Spleen (tissue), 11 donors: ENCODE data around the gene PFKL. TPM values are rescaled to one million over a fixed set of nuclear protein-coding genes. Genes with fewer than 3 reads are reported as not detected.
A peak's percentile ranks its signal among the peaks of the same experiment; 100 is the strongest.

Experiments used
- DNase-seq: peaks from one replicate; pipeline ENCODE4 v3.0.0-alpha.2; 2020
- H3K27ac ChIP-seq, 8 donors: fragments of 200-600 bp; sonication (generic) in 7 of 8; 1 replicate in 4 of 8; 2 replicates in 4 of 8; pipeline versions ENCODE4 v1.5.0 to v1.8.0; 2016 to 2021; ENCODE audit warnings: inconsistent platforms in 4 of 8, mild to moderate bottlenecking in 4 of 8, moderate library complexity in 1 of 8
- H3K27me3 ChIP-seq, 7 donors: fragments of 200-600 bp; sonication (generic) in 6 of 7; replicated peaks in 1 of 7; 1 replicate in 4 of 7; 2 replicates in 3 of 7; pipeline versions ENCODE4 v1.5.0 to v1.8.0; 2016 to 2021; ENCODE audit warnings: inconsistent platforms in 3 of 7, mild to moderate bottlenecking in 1 of 7
- H3K36me3 ChIP-seq, 6 donors: fragments of 200-600 bp; sonication (generic) in 5 of 6; 1 replicate in 4 of 6; 2 replicates in 2 of 6; pipeline versions ENCODE4 v1.5.0 to v1.8.0; 2016 to 2021; ENCODE audit warnings: inconsistent platforms in 2 of 6
- H3K4me1 ChIP-seq, 6 donors: fragments of 200-600 bp; sonication (generic) in 5 of 6; 1 replicate in 3 of 6; 2 replicates in 3 of 6; pipeline versions ENCODE4 v1.5.0 to v1.8.0; 2016 to 2021; ENCODE audit warnings: inconsistent platforms in 3 of 6
- H3K4me3 ChIP-seq, 8 donors: fragments of 200-600 bp; sonication (generic) in 7 of 8; 1 replicate in 4 of 8; 2 replicates in 4 of 8; pipeline versions ENCODE4 v1.5.0 to v1.8.0; 2016 to 2021; ENCODE audit warnings: inconsistent platforms in 4 of 8, mild to moderate bottlenecking in 4 of 8, moderate library complexity in 2 of 8
- H3K9me3 ChIP-seq, 8 donors: fragments of 200-600 bp; sonication (generic) in 7 of 8; 1 replicate in 4 of 8; 2 replicates in 4 of 8; pipeline versions ENCODE4 v1.5.0 to v1.8.0; 2016 to 2021; ENCODE audit warnings: inconsistent platforms in 4 of 8
- POLR2A ChIP-seq, 3 donors: fragments of 450-650 bp; IDR thresholded peaks; one replicate each; pipeline ENCODE4 v1.5.1; 2017; ENCODE audit warnings: antibody characterized with exemption in 3 of 3, mild to moderate bottlenecking in 1 of 3
- POLR2AphosphoS5 ChIP-seq, 3 donors: sonication (generic); formaldehyde crosslinking; IDR thresholded peaks; one replicate each; pipeline ENCODE4 v1.5.1; 2017; ENCODE audit warnings: antibody characterized with exemption in 3 of 3
- WGBS, 5 donors: extraction: QIAGEN DNeasy Blood & Tissue Kit in 3 of 5; methylation state at CpG; one replicate each; pipeline versions ENCODE4 v1.1.5 to v1.1.7; 2013 to 2018; 5-methylcytosine and 5-hydroxymethylcytosine counted together
- intact Hi-C: fragments of 100-400 bp; cut with DNase I; formaldehyde crosslinking; loops from one replicate; pipeline ENCODE4 v1.15.0; 2023; ENCODE audit warnings: low total_unique reads
- polyA plus RNA-seq, 3 donors: library from polyadenylated mRNA; stranded (reverse); fragments of 200-250 nt; gene quantifications; one replicate each; pipeline ENCODE4 v1.2.1, GENCODE V29; 2013
- total RNA-seq, 7 donors: library from RNA; depleted of rRNA in 3 of 7; stranded (reverse); fragments of >200 nt in 3 of 7; fragmentation: NEBNext Ultra II Directional in 4 of 7; extraction: Animal tissue kit (Norgen Biotek cat#: 25700) in 4 of 7; gene quantifications; one replicate each; pipeline versions ENCODE4 v1.1.0 to v1.2.1, GENCODE V29; 2016 to 2021
- TF ChIP-seq, protein P1 (sequence below), 11 experiments: fragments of 200-600 bp in 7 of 11; fragments of 450-650 bp in 4 of 11; sonication (generic) in 4 of 11; IDR thresholded peaks in 8 of 11; conservative IDR thresholded peaks in 3 of 11; 1 replicate in 7 of 11; 2 replicates in 4 of 11; pipeline versions ENCODE4 v1.4.0 to v1.8.0; 2016 to 2021; ENCODE audit warnings: antibody characterized with exemption in 11 of 11, inconsistent platforms in 4 of 11, mild to moderate bottlenecking in 1 of 11
- donor health status: healthy with polysubstance abuse.
- donor health status: DM: no; HTN: no; CAD: no; lungs with moderate emphysema.
- donor health status: DM: no; HTN: no; CAD: no.
- donor health status: Bipolar disorder and iron deficiency.
- donor health status: healthy.
- donor health status: DM: no; HTN: no; CAD: no.
- donor health status: DM: yes; HTN: yes; CAD: no.

The PFKL gene
- total and polyA plus RNA-seq, 10 donors, result 65.9 to 145 (median 112) TPM

DNA sequence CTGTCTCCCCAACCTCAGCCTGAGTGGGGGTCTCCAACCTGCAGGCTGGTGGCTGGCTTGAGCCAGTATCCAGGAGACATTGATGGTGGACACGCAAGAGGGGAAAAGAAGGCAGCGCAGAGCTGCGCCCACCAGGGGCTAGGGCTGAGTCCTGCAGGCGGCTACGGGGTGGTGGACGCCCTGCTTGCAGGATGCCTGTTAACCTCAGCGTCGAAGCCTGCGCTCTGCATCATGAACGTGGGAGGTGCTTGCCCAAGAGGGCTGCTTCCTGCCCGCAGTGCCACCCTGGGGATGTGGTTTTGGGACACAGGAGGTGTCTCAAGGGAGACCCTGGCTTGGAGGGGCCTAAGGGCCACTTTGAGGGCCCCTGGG lies 27.7 kb downstream of the PFKL start:
- Histone ChIP-seq H3K9me3 (no peaks in the 10 kb centered on the region), H3K27ac (no peak overlapping the region), H3K27me3 (no peaks in the 10 kb centered on the region), H3K4me1 (peaks cover 0 to 11% (median 0%) of the 10 kb centered on the region in 6 donors), H3K4me3 (no peak overlapping the region), H3K36me3 (peaks cover 0 to 92% (median 62%) of the 10 kb centered on the region in 6 donors)
- TF ChIP-seq POLR2AphosphoS5 (IDR thresholded peaks at IDR 0.05) (peak; percentile 17 to 59 (median 46)), POLR2A (IDR thresholded peaks at IDR 0.05) (no peak)
- intact Hi-C loops, result no loop called here
- 55 to 83% (median 75%) methylated on average over 10 to 11 of the region's 11 CpGs for WGBS, 5 donors
- DNase-seq, result no peak

DNA sequence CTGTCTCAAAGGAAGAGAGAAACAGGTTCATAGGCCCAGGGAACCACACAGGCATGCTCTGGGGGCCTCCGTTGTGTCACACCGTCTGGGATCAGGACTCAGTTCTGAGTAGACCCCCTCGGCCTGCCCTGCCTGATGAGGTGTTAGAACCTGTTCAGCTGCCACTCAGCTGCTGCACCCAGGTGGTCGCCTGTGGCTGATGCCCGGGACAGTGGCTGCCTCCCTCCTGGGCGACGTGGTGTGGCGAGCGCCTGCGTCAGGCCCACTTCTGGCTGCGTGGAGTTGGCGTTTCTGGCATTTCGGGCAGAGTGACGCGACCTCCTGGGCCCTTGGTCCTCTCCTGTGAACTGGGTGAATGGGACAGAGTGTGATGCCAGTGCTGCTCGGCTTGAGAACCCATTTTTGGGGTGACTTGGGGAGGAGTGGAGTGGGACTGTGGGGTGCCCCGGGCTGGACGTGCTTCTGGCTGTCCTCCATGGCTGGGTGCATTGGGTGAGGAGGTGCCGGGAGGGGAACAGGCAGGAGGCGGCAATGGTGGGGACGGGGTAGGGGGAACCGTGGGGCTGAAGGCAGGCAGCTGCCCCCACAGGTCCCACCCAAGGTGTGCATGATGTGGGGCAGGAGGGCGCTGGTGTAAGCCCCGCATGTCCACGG lies 28.5 kb downstream of the PFKL start:
- WGBS, 5 donors, result 78 to 89% (median 86%) methylated on average over 16 to 25 of the region's 25 CpGs
- no peak for DNase-seq
- TF ChIP-seq POLR2A (IDR thresholded peaks at IDR 0.05) (no peak), POLR2AphosphoS5 (IDR thresholded peaks at IDR 0.05) (peak in 2 of 3 donors; percentile 13 to 59)
- TF ChIP-seq, protein P1, sequence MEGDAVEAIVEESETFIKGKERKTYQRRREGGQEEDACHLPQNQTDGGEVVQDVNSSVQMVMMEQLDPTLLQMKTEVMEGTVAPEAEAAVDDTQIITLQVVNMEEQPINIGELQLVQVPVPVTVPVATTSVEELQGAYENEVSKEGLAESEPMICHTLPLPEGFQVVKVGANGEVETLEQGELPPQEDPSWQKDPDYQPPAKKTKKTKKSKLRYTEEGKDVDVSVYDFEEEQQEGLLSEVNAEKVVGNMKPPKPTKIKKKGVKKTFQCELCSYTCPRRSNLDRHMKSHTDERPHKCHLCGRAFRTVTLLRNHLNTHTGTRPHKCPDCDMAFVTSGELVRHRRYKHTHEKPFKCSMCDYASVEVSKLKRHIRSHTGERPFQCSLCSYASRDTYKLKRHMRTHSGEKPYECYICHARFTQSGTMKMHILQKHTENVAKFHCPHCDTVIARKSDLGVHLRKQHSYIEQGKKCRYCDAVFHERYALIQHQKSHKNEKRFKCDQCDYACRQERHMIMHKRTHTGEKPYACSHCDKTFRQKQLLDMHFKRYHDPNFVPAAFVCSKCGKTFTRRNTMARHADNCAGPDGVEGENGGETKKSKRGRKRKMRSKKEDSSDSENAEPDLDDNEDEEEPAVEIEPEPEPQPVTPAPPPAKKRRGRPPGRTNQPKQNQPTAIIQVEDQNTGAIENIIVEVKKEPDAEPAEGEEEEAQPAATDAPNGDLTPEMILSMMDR (IDR thresholded peaks at IDR 0.05 in 8 of 11, conservative IDR thresholded peaks at IDR 0.05 in 3 of 11), result no peak
- Histone ChIP-seq H3K36me3 (peaks cover 0 to 91% (median 58%) of the 10 kb centered on the region in 6 donors), H3K27me3 (no peaks in the 10 kb centered on the region), H3K4me3 (no peak overlapping the region), H3K4me1 (peaks cover 0 to 11% (median 0%) of the 10 kb centered on the region in 6 donors), H3K27ac (no peak overlapping the region), H3K9me3 (no peaks in the 10 kb centered on the region)
- intact Hi-C loops, result no loop called here

DNA sequence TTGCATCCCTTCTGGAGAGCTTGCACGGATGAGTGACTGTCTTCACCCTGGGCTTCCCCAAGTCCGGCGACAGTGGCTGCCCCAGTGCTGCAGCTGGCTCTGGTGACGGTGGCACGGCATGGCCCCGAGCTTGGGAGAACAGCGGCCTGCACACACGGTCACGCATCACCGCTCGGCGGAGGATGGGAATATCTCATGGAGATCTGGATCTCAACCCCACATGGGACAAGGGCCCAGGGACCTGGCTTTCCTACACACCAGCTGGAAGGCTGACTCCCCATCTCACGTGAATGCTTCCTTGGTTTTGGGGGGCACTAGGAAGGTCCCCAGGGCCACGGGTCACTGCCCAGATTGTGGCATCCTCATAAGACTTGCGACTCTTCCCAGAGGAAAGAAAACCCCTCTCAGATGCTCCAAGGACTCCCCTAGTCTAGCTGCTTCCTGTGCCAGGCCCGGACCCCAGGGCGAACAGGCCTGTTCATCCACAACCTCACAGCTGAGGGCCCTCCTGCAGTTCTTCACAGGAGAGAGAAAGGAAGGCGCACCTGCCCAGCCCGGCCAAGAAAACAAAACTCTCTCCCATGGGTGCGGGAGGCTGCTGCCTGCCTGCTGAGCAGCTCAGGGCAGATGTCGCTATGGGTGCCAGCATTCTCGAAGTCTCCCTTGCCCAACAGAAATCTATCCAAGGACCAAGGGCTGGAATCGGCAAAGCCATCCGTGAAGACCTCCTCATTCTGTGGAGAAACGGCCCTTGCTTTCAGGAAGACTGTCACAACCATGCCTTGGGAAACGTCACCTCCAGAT lies 29.4 kb downstream of the PFKL start:
- H3K27me3 ChIP-seq, result no peaks in the 10 kb centered on the region
- H3K36me3 ChIP-seq, result peaks cover 0 to 83% (median 49%) of the 10 kb centered on the region in 6 donors
- 68 to 88% (median 79%) methylated on average over 11 to 26 of the region's 26 CpGs for WGBS, 5 donors
- TF ChIP-seq POLR2AphosphoS5 (IDR thresholded peaks at IDR 0.05) (peak; percentile 32 to 80 (median 55)), POLR2A (IDR thresholded peaks at IDR 0.05) (no peak)
- no peak for DNase-seq
- no peaks in the 10 kb centered on the region for H3K9me3 ChIP-seq
- intact Hi-C loops, result no loop called here
- no peak overlapping the region for H3K4me3 ChIP-seq
- H3K27ac ChIP-seq, result no peak overlapping the region
- peaks cover 0 to 11% (median 0%) of the 10 kb centered on the region in 6 donors for H3K4me1 ChIP-seq

DNA sequence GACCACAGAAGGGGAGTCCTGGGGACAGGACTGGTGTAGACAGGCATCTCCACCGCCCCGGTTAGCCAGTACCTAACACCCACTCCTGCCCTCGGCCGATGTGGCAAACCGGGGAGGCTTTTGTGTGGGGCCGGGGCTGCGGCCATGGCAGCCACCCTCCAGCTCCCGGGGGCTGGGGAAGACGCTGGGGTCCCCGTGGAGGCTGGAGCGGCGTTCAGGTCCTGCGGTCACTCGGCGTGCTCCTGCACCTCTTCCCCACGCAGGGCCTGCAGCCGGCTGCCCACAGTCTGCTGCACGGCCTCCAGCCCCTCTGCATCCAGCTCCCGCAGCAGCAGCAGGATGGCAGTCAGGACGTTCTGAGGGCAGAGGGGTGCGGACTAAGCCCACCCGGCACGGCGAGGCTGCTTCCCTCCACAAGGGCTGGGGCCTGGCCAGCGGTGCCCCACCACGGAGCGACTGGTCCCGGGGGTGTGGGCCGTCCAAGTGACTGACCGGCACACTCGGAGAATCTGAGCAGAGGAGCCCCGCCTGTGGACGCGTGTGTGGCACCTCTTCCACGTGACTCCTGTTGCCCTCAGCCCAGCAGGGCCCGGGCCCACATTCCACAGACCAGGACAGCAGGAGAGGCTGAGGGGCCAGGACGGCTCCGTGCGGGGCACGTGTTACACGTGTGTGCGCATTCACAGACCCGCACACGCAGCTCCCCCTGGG lies 30.3 kb downstream of the PFKL start:
- Histone ChIP-seq H3K4me3 (no peak overlapping the region), H3K36me3 (peaks cover 0 to 83% (median 41%) of the 10 kb centered on the region in 6 donors), H3K9me3 (no peaks in the 10 kb centered on the region), H3K27ac (no peak overlapping the region), H3K27me3 (no peaks in the 10 kb centered on the region), H3K4me1 (peaks cover 0 to 11% (median 0%) of the 10 kb centered on the region in 6 donors)
- WGBS, 5 donors, result 87 to 92% (median 89%) methylated on average over 28 to 44 of the region's 44 CpGs
- TF ChIP-seq POLR2AphosphoS5 (IDR thresholded peaks at IDR 0.05) (peak in 2 of 3 donors; percentile 34 to 82), POLR2A (IDR thresholded peaks at IDR 0.05) (no peak)
- no peak for DNase-seq
- intact Hi-C loops, result loop anchor here (10.0 kb wide), 1 partner anchor 105 kb away; no protein-coding TSS in a partner anchor

DNA sequence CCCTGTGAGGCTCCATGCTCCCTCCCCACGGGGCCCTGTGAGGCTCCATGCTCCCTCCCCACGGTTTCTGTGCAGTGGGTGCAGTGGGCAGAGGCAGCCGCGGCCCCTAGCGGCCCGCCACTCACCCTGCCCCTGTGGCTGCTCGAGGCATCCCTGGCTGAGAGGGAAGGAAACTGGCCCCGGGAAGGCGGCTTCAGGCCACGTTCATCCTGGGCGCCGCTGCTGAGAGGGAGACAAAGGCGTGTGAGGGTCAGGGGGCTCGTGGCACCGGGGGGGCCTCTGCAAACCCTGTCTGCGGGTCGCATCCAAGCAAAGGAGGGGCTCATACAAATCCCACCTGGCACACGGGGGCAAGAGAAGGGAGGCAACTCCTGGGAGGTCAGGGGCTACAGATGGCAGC lies 30.8 kb downstream of the PFKL start:
- TF ChIP-seq POLR2A (IDR thresholded peaks at IDR 0.05) (no peak), POLR2AphosphoS5 (IDR thresholded peaks at IDR 0.05) (no peak)
- TF ChIP-seq, protein P1 (IDR thresholded peaks at IDR 0.05 in 8 of 11, conservative IDR thresholded peaks at IDR 0.05 in 3 of 11), result no peak
- H3K27ac ChIP-seq, result no peak overlapping the region
- intact Hi-C loops, result loop anchor here (10.0 kb wide), 1 partner anchor 104 kb away; no protein-coding TSS in a partner anchor
- DNase-seq, result no peak
- H3K36me3 ChIP-seq, result peaks cover 0 to 83% (median 38%) of the 10 kb centered on the region in 6 donors
- no peaks in the 10 kb centered on the region for H3K9me3 ChIP-seq
- H3K27me3 ChIP-seq, result no peaks in the 10 kb centered on the region
- no peak overlapping the region for H3K4me3 ChIP-seq
- WGBS, 5 donors, result 73 to 84% (median 77%) methylated on average over 16 to 18 of the region's 18 CpGs
- H3K4me1 ChIP-seq, result peaks cover 0 to 11% (median 0%) of the 10 kb centered on the region in 6 donors
